ENCODE data around the gene NEB.

- no peak for TF ChIP-seq GATA2 (IDR thresholded peaks at IDR 0.05; ENCODE audit: low read depth, low read length)
- TF ChIP-seq GATA3 (IDR thresholded peaks at IDR 0.05; ENCODE audit: low read depth, low read length), result no peak
Measured at GRCh38 chr2:151640087-151640486, 94.2 kb downstream of the NEB start.

Data from SH-SY5Y (cell line).